Measurements from ENCODE around the gene NODAL.

- TF ChIP-seq EZH2 (IDR thresholded peaks at IDR 0.05; ENCODE audit: insufficient read depth, poor library complexity, severe bottlenecking), result no peak
- TF ChIP-seq EZH2phosphoT487 (IDR thresholded peaks at IDR 0.05; ENCODE audit: insufficient read depth, low read depth), result no peak
Observed at GRCh38 chr10:70481831-70482530, 40.5 kb upstream of the NODAL start.

Measured in GM23248 (cell line).